ENCODE results near the gene MAML3. TPM values are rescaled to one million over a fixed set of nuclear protein-coding genes. Genes with fewer than 3 reads are reported as not detected.

The MAML3 gene
- polyA plus RNA-seq, 1 donor (not counting 4 experiments of a cell fraction or from before 2014, with no cell fraction given) = 0.68 TPM

DNA sequence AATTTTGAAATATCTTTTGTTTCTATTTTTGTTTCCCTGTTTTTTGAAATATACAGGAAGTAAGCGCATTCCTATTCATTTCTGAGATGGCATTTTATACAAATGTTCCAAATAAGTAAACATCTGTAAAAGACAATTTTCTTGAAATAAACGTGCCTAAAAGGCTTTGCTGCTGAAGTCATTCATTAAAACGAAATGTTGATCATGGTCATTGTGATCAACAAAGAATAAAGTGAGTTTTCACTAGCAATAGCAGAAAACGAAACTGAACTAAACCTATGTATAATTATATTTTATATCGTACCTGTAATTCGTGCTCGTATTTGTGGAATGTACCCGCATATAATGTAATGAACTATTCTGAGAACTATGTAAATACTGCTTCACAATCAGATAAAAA is 267.2 kb downstream of the MAML3 start:
- Histone ChIP-seq H3K4me2 (ENCODE audit: control insufficient read depth, extremely low read depth, insufficient read depth, low read depth, low read length) (peak overlapping the region; percentile 96), H3K9ac (ENCODE audit: control insufficient read depth, extremely low read depth, insufficient read depth, low read length) (peak overlapping the region; percentile 70), H3K9me1 (ENCODE audit: control insufficient read depth, extremely low read depth, insufficient read depth, low read length) (no peaks in the 10 kb centered on the region), H3K36me3 (ENCODE audit: control insufficient read depth in 2 of 2, extremely low read depth in 1 of 2, insufficient read depth in 2 of 2, low read length in 2 of 2) (no peaks in the 10 kb centered on the region), H3K27me3 (ENCODE audit: control insufficient read depth, extremely low read depth, insufficient read depth, low read length) (no peaks in the 10 kb centered on the region), H3K9me3 (ENCODE audit: control insufficient read depth, low read depth, low read length) (no peaks in the 10 kb centered on the region), H3K27ac (ENCODE audit: control insufficient read depth, insufficient read depth, low read length) (peak overlapping the region; percentile 84), H4K20me1 (ENCODE audit: control insufficient read depth, extremely low read depth, insufficient read depth, low read length) (no peaks in the 10 kb centered on the region), H2AFZ (ENCODE audit: control insufficient read depth, low read length) (peak overlapping the region; percentile 75), H3K79me2 (ENCODE audit: control insufficient read depth, insufficient read depth, low read length) (no peaks in the 10 kb centered on the region), H3K4me3 (ENCODE audit: control insufficient read depth in 2 of 3, extremely low read depth in 1 of 3, insufficient read depth in 2 of 3, low read depth in 1 of 3, low read length in 3 of 3) (peak overlapping the region; percentile 18 to 72 (median 71)), H3K4me1 (ENCODE audit: control insufficient read depth, extremely low read depth, insufficient read depth, low read length) (peaks cover 36% of the 10 kb centered on the region)
- FAIRE-seq (peak; percentile 9), DNase-seq (ENCODE audit: low read depth, low spot score) (no peak)
- no peak for TF ChIP-seq EZH2 (IDR thresholded peaks at IDR 0.05; ENCODE audit: low read length)
- TF ChIP-seq, protein P1, sequence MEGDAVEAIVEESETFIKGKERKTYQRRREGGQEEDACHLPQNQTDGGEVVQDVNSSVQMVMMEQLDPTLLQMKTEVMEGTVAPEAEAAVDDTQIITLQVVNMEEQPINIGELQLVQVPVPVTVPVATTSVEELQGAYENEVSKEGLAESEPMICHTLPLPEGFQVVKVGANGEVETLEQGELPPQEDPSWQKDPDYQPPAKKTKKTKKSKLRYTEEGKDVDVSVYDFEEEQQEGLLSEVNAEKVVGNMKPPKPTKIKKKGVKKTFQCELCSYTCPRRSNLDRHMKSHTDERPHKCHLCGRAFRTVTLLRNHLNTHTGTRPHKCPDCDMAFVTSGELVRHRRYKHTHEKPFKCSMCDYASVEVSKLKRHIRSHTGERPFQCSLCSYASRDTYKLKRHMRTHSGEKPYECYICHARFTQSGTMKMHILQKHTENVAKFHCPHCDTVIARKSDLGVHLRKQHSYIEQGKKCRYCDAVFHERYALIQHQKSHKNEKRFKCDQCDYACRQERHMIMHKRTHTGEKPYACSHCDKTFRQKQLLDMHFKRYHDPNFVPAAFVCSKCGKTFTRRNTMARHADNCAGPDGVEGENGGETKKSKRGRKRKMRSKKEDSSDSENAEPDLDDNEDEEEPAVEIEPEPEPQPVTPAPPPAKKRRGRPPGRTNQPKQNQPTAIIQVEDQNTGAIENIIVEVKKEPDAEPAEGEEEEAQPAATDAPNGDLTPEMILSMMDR (optimal IDR thresholded peaks at IDR 0.05 in 1 of 3, IDR thresholded peaks at IDR 0.05 in 1 of 3, conservative IDR thresholded peaks at IDR 0.05 in 1 of 3; ENCODE audit: extremely low read depth in 1 of 3, insufficient read depth in 2 of 3, low read length in 3 of 3) = no peak
- dilution Hi-C loops (cut with MboI; ENCODE audit: extremely low pct_ligation_motif_present, low sequenced_read_pairs) = no loop called here

- no peak for DNase-seq (ENCODE audit: low read depth, low spot score)
- Histone ChIP-seq H3K27me3 (ENCODE audit: control insufficient read depth, extremely low read depth, insufficient read depth, low read length) (no peaks in the 10 kb centered on the region), H3K9me1 (ENCODE audit: control insufficient read depth, extremely low read depth, insufficient read depth, low read length) (no peaks in the 10 kb centered on the region), H3K4me2 (ENCODE audit: control insufficient read depth, extremely low read depth, insufficient read depth, low read depth, low read length) (no peak overlapping the region), H3K9me3 (ENCODE audit: control insufficient read depth, low read depth, low read length) (no peaks in the 10 kb centered on the region), H3K79me2 (ENCODE audit: control insufficient read depth, insufficient read depth, low read length) (no peaks in the 10 kb centered on the region), H4K20me1 (ENCODE audit: control insufficient read depth, extremely low read depth, insufficient read depth, low read length) (no peaks in the 10 kb centered on the region), H3K4me3 (ENCODE audit: control insufficient read depth in 2 of 3, extremely low read depth in 1 of 3, insufficient read depth in 2 of 3, low read depth in 1 of 3, low read length in 3 of 3) (no peak overlapping the region), H3K9ac (ENCODE audit: control insufficient read depth, extremely low read depth, insufficient read depth, low read length) (no peak overlapping the region), H2AFZ (ENCODE audit: control insufficient read depth, low read length) (no peak overlapping the region), H3K27ac (ENCODE audit: control insufficient read depth, insufficient read depth, low read length) (no peak overlapping the region), H3K4me1 (ENCODE audit: control insufficient read depth, extremely low read depth, insufficient read depth, low read length) (peaks cover 20% of the 10 kb centered on the region), H3K36me3 (ENCODE audit: control insufficient read depth in 2 of 2, extremely low read depth in 1 of 2, insufficient read depth in 2 of 2, low read length in 2 of 2) (no peaks in the 10 kb centered on the region)
- no peak for FAIRE-seq
- dilution Hi-C loops (cut with MboI; ENCODE audit: extremely low pct_ligation_motif_present, low sequenced_read_pairs) = no loop called here
- no peak for TF ChIP-seq EZH2 (IDR thresholded peaks at IDR 0.05; ENCODE audit: low read length)
- TF ChIP-seq, protein P1 (optimal IDR thresholded peaks at IDR 0.05 in 1 of 3, IDR thresholded peaks at IDR 0.05 in 1 of 3, conservative IDR thresholded peaks at IDR 0.05 in 1 of 3; ENCODE audit: extremely low read depth in 1 of 3, insufficient read depth in 2 of 3, low read length in 3 of 3) = no peak
Observed at GRCh38 chr4:139884438-139884837, 269.5 kb downstream of the MAML3 start.
